Stimulated activated memory B cell treated with anti-CD40 and anti-IgM and Interleukin-4, amounts not matched to agents 10 μg/mL and 1 μg/mL and 100 μg/mL, for 72 hours (primary cell): ENCODE data around the gene ANO3.

Experiments
- ATAC-seq: fragments of 150-1000 bp; cut with Tn5 transposase; 2 replicates; pipeline ENCODE4 v1.10.0; 2021
- H3K27ac Mint-ChIP-seq: one replicate; pipeline ENCODE4 v1.8.0; 2022; ENCODE audit warnings: mild to moderate bottlenecking, mixed read lengths
- H3K27me3 Mint-ChIP-seq: one replicate; pipeline ENCODE4 v1.8.0; 2022; ENCODE audit warnings: mixed read lengths
- H3K36me3 Mint-ChIP-seq: one replicate; pipeline ENCODE4 v1.8.0; 2022; ENCODE audit warnings: mixed read lengths
- H3K4me1 Mint-ChIP-seq: one replicate; pipeline ENCODE4 v1.8.0; 2022; ENCODE audit warnings: mixed read lengths
- H3K4me3 Mint-ChIP-seq: one replicate; pipeline ENCODE4 v1.8.0; 2022; ENCODE audit warnings: mild to moderate bottlenecking, moderate library complexity, mixed read lengths
- H3K9me3 Mint-ChIP-seq: one replicate; pipeline ENCODE4 v1.8.0; 2022; ENCODE audit warnings: mixed read lengths

Gene ANO3

DNA sequence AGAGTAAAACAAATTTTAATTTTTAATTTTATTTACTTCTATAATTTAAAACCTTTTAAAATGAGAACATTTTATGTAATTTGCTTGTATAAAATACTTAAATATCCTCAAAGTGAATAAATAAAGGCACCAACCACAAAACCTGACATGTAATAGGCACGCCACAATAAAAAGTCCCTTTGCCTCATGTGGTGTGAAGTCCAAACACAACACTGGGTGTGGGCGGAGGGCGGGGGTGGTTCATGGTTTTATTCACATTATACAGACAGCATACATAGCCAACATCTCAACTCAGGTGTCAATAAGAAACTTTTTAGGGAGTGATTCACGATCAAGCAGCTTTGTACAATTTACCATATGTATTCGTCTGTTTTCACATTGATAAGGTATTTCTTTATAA lies 107.9 kb downstream of the ANO3 start:
- H3K9me3 Mint-ChIP-seq, result peaks cover 3% of the 10 kb centered on the region
- H3K4me3 Mint-ChIP-seq, result no peak overlapping the region
- H3K27me3 Mint-ChIP-seq, result no peaks in the 10 kb centered on the region
- H3K4me1 Mint-ChIP-seq, result no peaks in the 10 kb centered on the region
- H3K27ac Mint-ChIP-seq, result no peak overlapping the region
- ATAC-seq, result no peak
- H3K36me3 Mint-ChIP-seq, result no peaks in the 10 kb centered on the region

GRCh38 chr11:26442131-26442530 lies 110.2 kb downstream of the ANO3 start:
- H3K9me3 Mint-ChIP-seq, result peaks cover 3% of the 10 kb centered on the region
- H3K4me1 Mint-ChIP-seq, result no peaks in the 10 kb centered on the region
- no peaks in the 10 kb centered on the region for H3K36me3 Mint-ChIP-seq
- no peak overlapping the region for H3K4me3 Mint-ChIP-seq
- H3K27ac Mint-ChIP-seq, result no peak overlapping the region
- H3K27me3 Mint-ChIP-seq, result no peaks in the 10 kb centered on the region
- ATAC-seq, result no peak

DNA sequence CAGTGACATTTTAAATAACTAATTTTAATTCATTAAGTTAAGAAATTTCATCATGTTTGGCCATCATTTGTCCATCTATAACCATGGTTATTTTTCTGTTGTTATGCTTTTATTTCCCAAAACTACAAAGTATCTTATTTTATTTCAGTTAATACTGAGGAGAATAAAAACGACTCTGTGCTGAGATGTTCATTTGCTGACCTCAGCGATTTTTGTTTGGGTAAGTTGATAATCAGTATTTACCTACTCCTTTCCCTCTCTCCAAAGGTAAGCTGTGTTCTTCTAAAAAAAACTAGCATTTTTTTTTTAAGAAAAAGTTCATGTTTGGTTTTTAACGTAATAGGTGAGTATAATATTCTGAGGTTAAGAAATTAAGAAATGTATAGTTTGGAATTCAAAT lies 111.7 kb downstream of the ANO3 start:
- Mint-ChIP-seq H3K27ac (no peak overlapping the region), H3K36me3 (no peaks in the 10 kb centered on the region), H3K9me3 (peaks cover 3% of the 10 kb centered on the region), H3K4me3 (no peak overlapping the region), H3K4me1 (no peaks in the 10 kb centered on the region), H3K27me3 (no peaks in the 10 kb centered on the region)
- ATAC-seq, result no peak

DNA sequence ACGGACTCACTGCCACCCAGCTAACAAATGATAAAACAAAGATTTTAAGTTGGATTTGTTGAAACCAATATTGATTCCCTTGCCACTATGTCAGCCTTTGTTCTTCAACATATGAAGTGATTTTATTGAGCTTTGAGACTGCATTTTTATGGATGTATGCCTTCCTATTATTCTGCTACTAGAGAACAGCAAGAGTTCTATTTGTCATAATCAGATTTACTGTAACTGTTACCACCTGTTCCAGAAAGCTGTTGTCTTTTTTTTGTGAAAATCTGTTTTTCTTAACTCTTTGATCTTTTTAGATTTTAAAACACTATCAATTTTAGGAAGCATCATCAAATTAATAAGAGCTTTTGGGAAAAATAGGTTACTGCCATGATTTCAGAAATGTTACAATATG lies 125.7 kb downstream of the ANO3 start:
- no peaks in the 10 kb centered on the region for H3K27me3 Mint-ChIP-seq
- no peak overlapping the region for H3K4me3 Mint-ChIP-seq
- no peak for ATAC-seq
- peaks cover 7% of the 10 kb centered on the region for H3K9me3 Mint-ChIP-seq
- no peaks in the 10 kb centered on the region for H3K4me1 Mint-ChIP-seq
- no peaks in the 10 kb centered on the region for H3K36me3 Mint-ChIP-seq
- H3K27ac Mint-ChIP-seq, result no peak overlapping the region

DNA sequence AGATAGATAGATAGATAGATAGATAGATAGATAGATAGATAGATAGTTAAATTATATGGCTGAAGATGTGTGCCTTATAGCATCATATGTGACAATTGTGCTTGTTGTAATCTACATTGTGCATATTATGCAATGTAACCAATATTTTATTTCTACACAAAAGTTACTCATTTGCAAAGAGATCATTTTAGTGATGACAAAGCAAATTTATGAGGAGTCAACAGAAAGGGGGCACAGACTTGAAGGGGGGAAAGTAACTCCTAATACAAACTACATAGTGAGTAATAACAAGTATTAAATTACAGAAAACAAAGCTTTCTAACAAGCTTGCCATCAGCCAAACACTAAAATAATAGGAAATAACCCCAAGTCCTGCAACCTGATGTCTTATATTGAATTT lies 133.3 kb downstream of the ANO3 start:
- ATAC-seq, result no peak
- Mint-ChIP-seq H3K36me3 (no peaks in the 10 kb centered on the region), H3K27ac (no peak overlapping the region), H3K4me1 (no peaks in the 10 kb centered on the region), H3K9me3 (no peaks in the 10 kb centered on the region), H3K27me3 (no peaks in the 10 kb centered on the region), H3K4me3 (no peak overlapping the region)

DNA sequence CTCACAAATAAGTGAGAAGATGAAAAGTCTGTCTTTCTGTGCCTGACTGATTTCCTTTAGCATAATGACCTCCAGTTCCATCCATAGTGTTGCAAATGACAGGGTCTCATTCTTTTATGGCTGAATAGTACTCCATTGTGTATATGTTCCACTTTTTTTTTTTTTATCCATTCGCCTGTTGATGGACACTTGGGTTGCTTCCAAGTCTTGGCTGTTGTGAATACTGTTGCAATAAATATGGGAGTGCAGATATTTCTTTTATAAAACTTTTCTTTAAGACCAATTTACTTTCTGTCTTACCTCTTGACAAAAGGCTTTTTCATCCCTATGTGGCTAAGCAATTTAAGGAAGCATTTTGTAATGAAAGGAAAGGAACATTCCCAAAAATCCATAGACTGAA lies 135.6 kb downstream of the ANO3 start:
- H3K27me3 Mint-ChIP-seq, result no peaks in the 10 kb centered on the region
- H3K9me3 Mint-ChIP-seq, result no peaks in the 10 kb centered on the region
- H3K27ac Mint-ChIP-seq, result no peak overlapping the region
- no peaks in the 10 kb centered on the region for H3K4me1 Mint-ChIP-seq
- no peak for ATAC-seq
- no peaks in the 10 kb centered on the region for H3K36me3 Mint-ChIP-seq
- no peak overlapping the region for H3K4me3 Mint-ChIP-seq

DNA sequence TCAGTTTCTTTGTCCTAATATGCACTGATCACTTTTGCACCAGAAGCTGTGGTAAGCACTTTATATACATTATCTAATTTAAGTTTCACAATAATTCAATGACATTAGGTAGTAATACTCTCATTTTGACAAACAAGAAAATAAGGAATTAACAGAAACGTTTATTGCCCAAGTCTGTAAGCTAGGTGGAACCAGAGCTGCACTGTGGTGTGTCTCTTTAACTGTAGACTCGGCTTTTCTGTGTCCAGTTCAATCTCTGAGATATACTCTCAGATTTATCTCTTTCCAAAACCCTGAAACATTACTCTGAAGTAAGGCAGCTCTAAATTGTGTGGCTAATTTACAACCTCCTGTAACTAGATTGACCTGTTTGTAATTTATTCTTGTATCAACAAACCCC lies 139.1 kb downstream of the ANO3 start:
- Mint-ChIP-seq H3K4me1 (no peaks in the 10 kb centered on the region), H3K27ac (no peak overlapping the region), H3K36me3 (no peaks in the 10 kb centered on the region), H3K27me3 (no peaks in the 10 kb centered on the region), H3K9me3 (no peaks in the 10 kb centered on the region), H3K4me3 (no peak overlapping the region)
- no peak for ATAC-seq

- Mint-ChIP-seq H3K36me3 (no peaks in the 10 kb centered on the region), H3K27ac (no peak overlapping the region), H3K4me3 (no peak overlapping the region), H3K9me3 (no peaks in the 10 kb centered on the region), H3K27me3 (no peaks in the 10 kb centered on the region), H3K4me1 (no peaks in the 10 kb centered on the region)
- ATAC-seq, result no peak
Observed at GRCh38 chr11:26473216-26474194, 141.6 kb downstream of the ANO3 start.

GRCh38 chr11:26474401-26474800 lies 142.5 kb downstream of the ANO3 start:
- H3K4me3 Mint-ChIP-seq, result no peak overlapping the region
- ATAC-seq, result no peak
- H3K27ac Mint-ChIP-seq, result no peak overlapping the region
- H3K27me3 Mint-ChIP-seq, result no peaks in the 10 kb centered on the region
- H3K9me3 Mint-ChIP-seq, result no peaks in the 10 kb centered on the region
- H3K4me1 Mint-ChIP-seq, result no peaks in the 10 kb centered on the region
- no peaks in the 10 kb centered on the region for H3K36me3 Mint-ChIP-seq

DNA sequence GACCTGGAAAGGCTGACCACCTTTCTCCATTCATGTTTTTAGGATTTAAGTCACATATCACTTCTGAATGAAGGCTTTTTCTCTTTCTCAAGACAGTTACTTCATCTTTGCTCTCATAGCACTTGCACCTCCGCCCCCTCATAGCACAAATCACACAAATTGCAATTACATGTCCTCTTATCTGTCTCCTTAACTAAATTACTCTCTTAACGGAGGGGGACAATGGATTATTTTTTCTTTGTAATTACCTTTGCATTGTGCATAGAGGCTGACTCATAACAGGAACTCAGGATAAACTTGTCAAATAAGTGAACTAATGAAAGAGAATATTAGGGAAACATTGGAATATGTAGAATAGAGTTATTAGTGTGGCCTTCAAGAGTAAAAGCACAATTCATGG lies 145.5 kb downstream of the ANO3 start:
- Mint-ChIP-seq H3K36me3 (no peaks in the 10 kb centered on the region), H3K27me3 (no peaks in the 10 kb centered on the region), H3K9me3 (no peaks in the 10 kb centered on the region), H3K27ac (no peak overlapping the region), H3K4me3 (no peak overlapping the region), H3K4me1 (no peaks in the 10 kb centered on the region)
- no peak for ATAC-seq

GRCh38 chr11:26478710-26479109 lies 146.8 kb downstream of the ANO3 start:
- Mint-ChIP-seq H3K36me3 (no peaks in the 10 kb centered on the region), H3K27me3 (no peaks in the 10 kb centered on the region), H3K4me1 (no peaks in the 10 kb centered on the region), H3K4me3 (no peak overlapping the region), H3K9me3 (peaks cover 4% of the 10 kb centered on the region), H3K27ac (no peak overlapping the region)
- no peak for ATAC-seq

DNA sequence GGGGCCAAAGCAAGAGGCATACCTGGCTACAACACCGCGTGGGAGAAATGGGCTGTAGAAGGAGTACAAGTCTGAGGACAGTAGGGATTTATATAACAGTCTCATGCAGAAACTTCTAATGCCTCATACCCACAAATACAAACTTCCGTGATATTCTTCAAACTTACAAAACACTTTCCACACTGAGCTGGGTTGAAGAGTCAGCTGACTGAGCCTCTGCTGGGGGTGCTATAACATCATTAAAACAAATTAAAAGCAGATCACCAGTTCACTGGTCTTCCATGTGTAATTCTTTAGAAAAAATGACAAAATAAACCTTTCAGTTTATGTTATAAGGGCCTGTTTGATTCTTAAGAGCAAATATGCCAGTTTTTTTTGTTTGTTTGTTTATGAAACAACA lies 148.1 kb downstream of the ANO3 start:
- no peak overlapping the region for H3K27ac Mint-ChIP-seq
- no peaks in the 10 kb centered on the region for H3K27me3 Mint-ChIP-seq
- H3K36me3 Mint-ChIP-seq, result no peaks in the 10 kb centered on the region
- no peaks in the 10 kb centered on the region for H3K4me1 Mint-ChIP-seq
- no peak overlapping the region for H3K4me3 Mint-ChIP-seq
- ATAC-seq, result no peak
- peaks cover 6% of the 10 kb centered on the region for H3K9me3 Mint-ChIP-seq

DNA sequence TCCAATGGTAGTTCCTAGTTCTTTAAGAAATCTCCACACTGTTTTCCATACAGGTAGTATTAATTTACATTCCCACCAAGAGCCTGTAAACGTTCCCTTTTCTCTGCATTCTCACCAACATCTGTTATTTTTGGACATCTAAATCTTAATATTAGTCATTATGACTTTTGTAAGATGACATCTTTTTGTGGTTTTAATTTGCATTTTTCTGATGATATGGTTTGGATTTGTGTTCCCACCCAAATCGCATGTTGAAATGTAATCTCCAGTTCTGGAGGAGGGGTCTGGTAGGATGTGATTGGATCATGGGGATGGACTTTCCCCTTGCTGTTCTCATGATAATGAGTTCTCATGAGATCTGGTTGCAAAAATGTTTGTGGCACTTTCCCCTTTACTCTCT lies 151.2 kb downstream of the ANO3 start:
- Mint-ChIP-seq H3K27ac (no peak overlapping the region), H3K4me1 (no peaks in the 10 kb centered on the region), H3K36me3 (no peaks in the 10 kb centered on the region), H3K9me3 (peaks cover 9% of the 10 kb centered on the region), H3K4me3 (no peak overlapping the region), H3K27me3 (no peaks in the 10 kb centered on the region)
- ATAC-seq, result no peak

DNA sequence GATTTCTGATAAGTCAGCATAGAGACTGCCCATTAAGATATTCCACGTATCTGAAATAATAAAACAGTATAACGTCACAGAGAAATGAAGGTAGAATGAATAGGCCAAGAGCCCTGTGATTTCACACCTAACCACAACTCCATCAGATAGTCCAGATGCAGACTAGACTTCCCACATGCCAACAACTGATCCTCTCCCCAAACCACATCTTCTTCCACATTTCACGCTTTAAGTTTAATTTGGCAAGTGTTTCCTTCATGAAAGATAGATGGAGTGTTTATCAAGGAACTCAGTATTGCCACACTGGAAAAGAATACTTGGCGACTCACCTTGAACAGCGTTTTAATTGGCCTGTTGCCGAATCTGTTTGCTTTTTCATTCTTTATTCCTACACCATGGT lies 158.6 kb downstream of the ANO3 start:
- Mint-ChIP-seq H3K4me3 (no peak overlapping the region), H3K27me3 (no peaks in the 10 kb centered on the region), H3K27ac (no peak overlapping the region), H3K9me3 (peaks cover 5% of the 10 kb centered on the region), H3K36me3 (no peaks in the 10 kb centered on the region), H3K4me1 (no peaks in the 10 kb centered on the region)
- no peak for ATAC-seq

GRCh38 chr11:26493616-26494015 lies 161.7 kb downstream of the ANO3 start:
- no peak for ATAC-seq

GRCh38 chr11:26507229-26507628 lies 175.3 kb downstream of the ANO3 start:
- ATAC-seq, result no peak
- Mint-ChIP-seq H3K27me3 (no peaks in the 10 kb centered on the region), H3K4me3 (no peak overlapping the region), H3K4me1 (no peaks in the 10 kb centered on the region), H3K9me3 (peaks cover 6% of the 10 kb centered on the region), H3K27ac (no peak overlapping the region), H3K36me3 (no peaks in the 10 kb centered on the region)

More at GRCh38 chr11:26493616-26494015, 161.7 kb downstream of the ANO3 start:
- Mint-ChIP-seq H3K27me3 (no peaks in the 10 kb centered on the region), H3K4me3 (no peak overlapping the region), H3K9me3 (no peaks in the 10 kb centered on the region), H3K36me3 (no peaks in the 10 kb centered on the region), H3K27ac (no peak overlapping the region), H3K4me1 (no peaks in the 10 kb centered on the region)
